Measurements from ENCODE around the gene PPP1R26.

GRCh38 chr9:135502873-135503321 lies 23.3 kb downstream of the PPP1R26 start:
- no peak for TF ChIP-seq REST (IDR thresholded peaks at IDR 0.05; ENCODE audit: unreplicated experiment)
- no peak for TF ChIP-seq CTCF (conservative IDR thresholded peaks at IDR 0.05; ENCODE audit: low read depth in 2 of 2)
- TF ChIP-seq POLR2AphosphoS5 (IDR thresholded peaks at IDR 0.05; ENCODE audit: low read depth): no peak
- TF ChIP-seq JUNB (IDR thresholded peaks at IDR 0.05; ENCODE audit: unreplicated experiment): no peak
- no peak for TF ChIP-seq EZH2phosphoT487 (IDR thresholded peaks at IDR 0.05; ENCODE audit: unreplicated experiment)
- no peak for TF ChIP-seq NANOG (IDR thresholded peaks at IDR 0.05; ENCODE audit: borderline replicate concordance)

All from GM23338 (cell line).